Measurements from ENCODE around the gene PPP1R9A.

PPP1R9A gene

GRCh38 chr7:95324431-95324830 is 417.0 kb downstream of the PPP1R9A start, which contains the start of gene PON1:
Gene PON1, minus strand, starts transcription at chr7:95324532. Its CDS starts 57 bp downstream, at chr7:95324475.
- no peak for DNase-seq

- DNase-seq = no peak
Measured at GRCh38 chr7:95327356-95327755, 420.0 kb downstream of the PPP1R9A start.

GRCh38 chr7:95330204-95330960 is 423.0 kb downstream of the PPP1R9A start:
- no peak for DNase-seq

GRCh38 chr7:95330961-95331337 is 423.6 kb downstream of the PPP1R9A start:
- no peak for DNase-seq

GRCh38 chr7:95334447-95334846 is 427.1 kb downstream of the PPP1R9A start:
- no peak for DNase-seq

GRCh38 chr7:95335093-95335492 is 427.7 kb downstream of the PPP1R9A start:
- DNase-seq = no peak

- DNase-seq = no peak
Measured at GRCh38 chr7:95338832-95339231, 431.4 kb downstream of the PPP1R9A start.

GRCh38 chr7:95340491-95340890 is 433.1 kb downstream of the PPP1R9A start:
- no peak for DNase-seq

- no peak for DNase-seq
Measured at GRCh38 chr7:95342029-95342428, 434.6 kb downstream of the PPP1R9A start.

GRCh38 chr7:95342642-95343307 is 435.4 kb downstream of the PPP1R9A start:
- no peak for DNase-seq

Measured in KG1 (cell line).